ENCODE measurements around the gene MICAL1. TPM values are rescaled to one million over a fixed set of nuclear protein-coding genes. Genes with fewer than 3 reads are reported as not detected.

MICAL1 gene
- 139 and 150 TPM in 2 replicates for total RNA-seq

GRCh38 chr6:109455437-109456110 is at the start of gene MICAL1:
Gene MICAL1, minus strand, starts transcription at chr6:109455772. Its CDS starts 1,576 bp downstream, at chr6:109454196.

GRCh38 chr6:109482905-109483734 is 27.5 kb upstream of the MICAL1 start, which contains the start of gene ZBTB24:
Gene ZBTB24, minus strand, starts transcription at chr6:109483219. Its CDS starts 1,193 bp downstream, at chr6:109482026.

GRCh38 chr6:109440331-109441068 is 15.1 kb downstream of the MICAL1 start, which contains the start of the genes PPIL6 and SMPD2:
Gene PPIL6, minus strand, starts transcription at chr6:109440628. Its CDS starts 38 bp downstream, at chr6:109440590.
Gene SMPD2, plus strand, starts transcription at chr6:109440724. Its CDS starts 398 bp downstream, at chr6:109441122.

Other genes starting within 250 kb of the MICAL1 start
- gene CD164, start 73.3 kb downstream of the MICAL1 start, total RNA-seq: 155 and 173 TPM in 2 replicates
- 2.1 and 2.3 TPM in 2 replicates for gene PPIL6, start 15.1 kb downstream of the MICAL1 start, total RNA-seq
- gene SMPD2, start 15.0 kb downstream of the MICAL1 start, total RNA-seq: 10.8 and 14.3 TPM in 2 replicates
- gene ZBTB24, start 27.4 kb upstream of the MICAL1 start, total RNA-seq: 16.2 and 19.5 TPM in 2 replicates
- gene AK9, start 235.4 kb upstream of the MICAL1 start, total RNA-seq: 3.3 and 3.9 TPM in 2 replicates
- 15.3 and 16.8 TPM in 2 replicates for gene FIG4, start 235.5 kb upstream of the MICAL1 start, total RNA-seq